B cell (primary cell): ENCODE results near the gene KCNQ5. TPM values are rescaled to one million over a fixed set of nuclear protein-coding genes. Genes with fewer than 3 reads are reported as not detected.

ENCODE experiments used
- ATAC-seq: fragments of 200-7000 bp; cut with Tn5 transposase; one replicate; pipeline ENCODE4 v1.10.0; 2021; ENCODE audit warnings: low read depth, mild to moderate bottlenecking, moderate number of reproducible peaks, moderate library complexity
- CTCF ChIA-PET: fragments of 350-600 bp; sonication (Branson Sonifier 250); formaldehyde crosslinking; loops from one replicate; lab custom pipeline; 2021; ENCODE audit warnings: antibody characterized with exemption, inconsistent platforms; lab: Charles Lee
- POLR2A ChIA-PET: fragments of 350-600 bp; sonication (Branson Sonifier 250); formaldehyde crosslinking; loops from one replicate; lab custom pipeline; 2021; ENCODE audit warnings: antibody characterized with exemption; lab: Charles Lee
- DNase-seq: peaks from one replicate; pipeline ENCODE4 v3.0.0; 2013
- H2AFZ ChIP-seq: 2 replicates; pipeline ENCODE4 v1.6.1; 2012; ENCODE audit warnings: mild to moderate bottlenecking, low read depth, low read length; ENCODE audit not compliant: insufficient read depth, poor library complexity, severe bottlenecking
- H3K27ac ChIP-seq, 2 donors: 1 replicate in 1 of 2; 2 replicates in 1 of 2; pipeline ENCODE4 v1.5.1; 2012 to 2013; ENCODE audit warnings: low read length in 2 of 2, mild to moderate bottlenecking in 2 of 2, moderate library complexity in 1 of 2
- H3K27me3 ChIP-seq, 4 experiments: fragments of 200-600 bp in 1 of 4; sonication (generic) in 1 of 4; replicated peaks in 1 of 4; 1 replicate in 2 of 4; 2 replicates in 2 of 4; pipeline versions ENCODE4 v1.6.1 to v1.7.0; 2013 to 2016; ENCODE audit warnings: low read length in 3 of 4, mild to moderate bottlenecking in 2 of 4, mixed read lengths in 1 of 4, moderate library complexity in 1 of 4; ENCODE audit not compliant: insufficient read depth in 4 of 4, control insufficient read depth in 3 of 4; ENCODE audit errors: control extremely low read depth in 1 of 4
- H3K36me3 ChIP-seq, 2 experiments: replicated peaks in 1 of 2; 1 replicate in 1 of 2; 2 replicates in 1 of 2; pipeline versions ENCODE4 v1.6.1 to v1.7.1; 2013; ENCODE audit warnings: low read length in 1 of 2; ENCODE audit not compliant: insufficient read depth in 2 of 2, control insufficient read depth in 1 of 2; ENCODE audit errors: control extremely low read depth in 1 of 2, extremely low read depth in 1 of 2
- H3K4me1 ChIP-seq, 2 donors: fragments of 200-600 bp in 1 of 2; sonication (generic) in 1 of 2; 1 replicate in 1 of 2; 2 replicates in 1 of 2; pipeline versions ENCODE4 v1.5.1 to v1.6.1; 2013 to 2017; ENCODE audit warnings: low read length in 2 of 2; ENCODE audit not compliant: control insufficient read depth in 2 of 2, insufficient read depth in 2 of 2
- H3K4me2 ChIP-seq: replicated peaks from 2 replicates; pipeline ENCODE3; 2012; ENCODE audit warnings: mild to moderate bottlenecking, low read depth, low read length; ENCODE audit not compliant: poor library complexity, severe bottlenecking
- H3K4me3 ChIP-seq, 5 experiments: fragments of 200-600 bp in 1 of 5; sonication (generic) in 1 of 5; 1 replicate in 3 of 5; 2 replicates in 2 of 5; pipeline versions ENCODE4 v1.5.1 to v1.7.0; 2011 to 2016; ENCODE audit warnings: low read length in 4 of 5, mild to moderate bottlenecking in 4 of 5, low read depth in 2 of 5, control low read depth in 1 of 5, moderate library complexity in 1 of 5; ENCODE audit not compliant: insufficient read depth in 1 of 5; ENCODE audit errors: control extremely low read depth in 1 of 5, extremely low read depth in 1 of 5
- H3K79me2 ChIP-seq: fragments of 200-600 bp; sonication (generic); one replicate; pipeline ENCODE4 v1.6.0; 2016; ENCODE audit warnings: low read length; ENCODE audit not compliant: control insufficient read depth, insufficient read depth
- H3K9ac ChIP-seq: fragments of 200-600 bp; sonication (generic); 2 replicates; pipeline ENCODE4 v1.6.1; 2017; ENCODE audit warnings: mild to moderate bottlenecking, low read length, moderate library complexity
- H3K9me3 ChIP-seq, 3 donors: one replicate each; pipeline versions ENCODE4 v1.6.1 to v1.7.1; 2013; ENCODE audit warnings: low read length in 2 of 3; ENCODE audit not compliant: control insufficient read depth in 2 of 3, insufficient read depth in 1 of 3; ENCODE audit errors: control extremely low read depth in 1 of 3
- H4K20me1 ChIP-seq: 2 replicates; pipeline ENCODE4 v1.6.0; 2012; ENCODE audit warnings: mild to moderate bottlenecking, low read length; ENCODE audit not compliant: insufficient read depth, control insufficient read depth, poor library complexity, severe bottlenecking
- H3K27ac Mint-ChIP-seq: one replicate; pipeline ENCODE4 v1.8.0; 2021; ENCODE audit warnings: mixed read lengths
- H3K27me3 Mint-ChIP-seq: one replicate; pipeline ENCODE4 v1.8.0; 2021; ENCODE audit warnings: mixed read lengths
- H3K4me1 Mint-ChIP-seq: one replicate; pipeline ENCODE4 v1.8.0; 2021; ENCODE audit warnings: mixed read lengths
- H3K4me3 Mint-ChIP-seq: one replicate; pipeline ENCODE4 v1.8.0; 2021; ENCODE audit warnings: mixed read lengths
- H3K9me3 Mint-ChIP-seq: one replicate; pipeline ENCODE4 v1.8.0; 2022; ENCODE audit warnings: mixed read lengths; ENCODE audit not compliant: insufficient read depth
- CTCF ChIP-seq: fragments of 200-600 bp; IDR thresholded peaks from one replicate; pipeline ENCODE4 v1.8.0; 2022; ENCODE audit warnings: antibody characterized with exemption, mild to moderate bottlenecking
- EZH2 ChIP-seq: IDR thresholded peaks from 2 replicates; pipeline ENCODE4 v1.6.1; 2012; ENCODE audit warnings: borderline replicate concordance, low read depth, mild to moderate bottlenecking, moderate library complexity, low read length; ENCODE audit not compliant: insufficient read depth, poor library complexity, severe bottlenecking
- WGBS: methylation state at CpG from one replicate; pipeline ENCODE4 v1.1.5; 2013; ENCODE audit warnings: missing lambda C conversion rate; ENCODE audit not compliant: insufficient coverage; 5-methylcytosine and 5-hydroxymethylcytosine counted together
- intact Hi-C: fragments of 100-400 bp; cut with micrococcal nuclease; formaldehyde crosslinking; loops from one replicate; pipeline ENCODE4 v1.10.0; 2022
- polyA plus RNA-seq: library from polyadenylated mRNA; depleted of rRNA; stranded (reverse); fragments of >200 nt; gene quantifications from 2 replicates; pipeline ENCODE4 v1.2.3, GENCODE V29; 2012
- total RNA-seq, 2 donors: library from RNA; stranded (reverse); fragments of 120-200 nt in 1 of 2; gene quantifications; 1 replicate in 1 of 2; 2 replicates in 1 of 2; pipeline versions ENCODE4 v1.2.3 to v1.2.4, GENCODE V29; 2013 to 2022

Gene KCNQ5
- total and polyA plus RNA-seq, 2 donors (not counting 1 experiment from before 2014, with no cell fraction given), result 2.3 to 9.4 TPM

GRCh38 chr6:72691249-72691648, 69.4 kb downstream of the KCNQ5 start:
- peaks cover 15% of the 10 kb centered on the region for H3K4me1 Mint-ChIP-seq
- ChIA-PET POLR2A (no interaction called here), CTCF (interaction anchor here (0.7 kb wide), 1 partner anchor 169 kb away, joined by 3 read pairs; no protein-coding TSS in a partner anchor)
- Histone ChIP-seq H3K9me3 (peaks cover 0 to 2% (median 0%) of the 10 kb centered on the region in 3 donors), H3K36me3 (peaks cover 0 to 3% of the 10 kb centered on the region in 2 experiments), H3K4me3 (no peak overlapping the region), H3K4me1 (peaks cover 6 to 8% of the 10 kb centered on the region in 2 donors), H3K4me2 (no peak overlapping the region), H2AFZ (no peak overlapping the region), H4K20me1 (no peaks in the 10 kb centered on the region), H3K9ac (no peak overlapping the region), H3K27ac (no peak overlapping the region), H3K79me2 (peaks cover 7% of the 10 kb centered on the region), H3K27me3 (no peaks in the 10 kb centered on the region)
- no peak overlapping the region for H3K27ac Mint-ChIP-seq
- TF ChIP-seq EZH2 (no peak), CTCF (no peak)
- ATAC-seq (no peak), DNase-seq (no peak)
- H3K27me3 Mint-ChIP-seq, result no peaks in the 10 kb centered on the region
- no peaks in the 10 kb centered on the region for H3K9me3 Mint-ChIP-seq
- H3K4me3 Mint-ChIP-seq, result no peak overlapping the region
- intact Hi-C loops, result no loop called here
- WGBS, result no CpG with 5 or more reads among the region's 6 CpGs

- H3K79me2 ChIP-seq, result peaks cover 5% of the 10 kb centered on the region
- no peaks in the 10 kb centered on the region for H3K4me1 Mint-ChIP-seq
- H3K4me1 ChIP-seq, result no peaks in the 10 kb centered on the region
- no peak overlapping the region for H3K4me2 ChIP-seq
- H3K36me3 ChIP-seq, result peaks cover 0 to 2% of the 10 kb centered on the region in 2 experiments
- no peak for ATAC-seq
- no peak overlapping the region for H3K4me3 Mint-ChIP-seq
- H3K9ac ChIP-seq, result no peak overlapping the region
- H3K27ac Mint-ChIP-seq, result no peak overlapping the region
- H3K27me3 ChIP-seq, result no peaks in the 10 kb centered on the region
- WGBS, result no CpG with 5 or more reads among the region's 3 CpGs
- peaks cover 0 to 2% (median 0%) of the 10 kb centered on the region in 3 donors for H3K9me3 ChIP-seq
- H3K27me3 Mint-ChIP-seq, result no peaks in the 10 kb centered on the region
- H3K9me3 Mint-ChIP-seq, result no peaks in the 10 kb centered on the region
- CTCF ChIA-PET, result interaction anchor here (2.7 kb wide), 1 partner anchor 79 kb away, joined by 20 read pairs; no protein-coding TSS in a partner anchor
- no peaks in the 10 kb centered on the region for H4K20me1 ChIP-seq
- no peak overlapping the region for H3K4me3 ChIP-seq
- intact Hi-C loops, result no loop called here
- no peak for DNase-seq
- H2AFZ ChIP-seq, result no peak overlapping the region
- no peak overlapping the region for H3K27ac ChIP-seq
- POLR2A ChIA-PET, result no interaction called here
- TF ChIP-seq EZH2 (no peak), CTCF (no peak)
Measured at GRCh38 chr6:72696055-72696454, 74.2 kb downstream of the KCNQ5 start.
